Measurements from ENCODE around the gene TET3.

DNA sequence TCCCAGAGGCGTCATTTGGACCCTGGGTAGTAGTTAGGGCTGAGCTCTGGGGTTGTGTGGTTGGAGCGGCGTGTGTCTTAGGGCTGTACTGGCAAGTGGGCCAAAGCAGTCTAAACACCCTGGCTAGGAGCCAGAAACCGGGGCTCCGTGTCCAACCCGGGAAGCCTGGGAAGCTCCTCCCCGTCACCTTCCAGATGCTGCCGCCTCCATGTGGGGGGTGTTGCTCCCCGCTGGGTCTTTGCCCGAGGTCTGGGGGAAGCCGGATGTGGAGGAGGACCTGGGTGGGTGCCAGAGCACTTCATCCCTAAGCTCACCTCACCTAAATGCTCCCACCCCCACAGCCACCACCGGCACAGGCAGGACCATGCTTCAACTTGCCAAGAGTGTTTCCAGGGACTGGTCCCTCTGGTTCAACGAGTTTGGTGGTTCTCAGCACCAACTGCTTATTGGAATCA, 25.4 kb downstream of the TET3 start:
- TF ChIP-seq, protein P1, sequence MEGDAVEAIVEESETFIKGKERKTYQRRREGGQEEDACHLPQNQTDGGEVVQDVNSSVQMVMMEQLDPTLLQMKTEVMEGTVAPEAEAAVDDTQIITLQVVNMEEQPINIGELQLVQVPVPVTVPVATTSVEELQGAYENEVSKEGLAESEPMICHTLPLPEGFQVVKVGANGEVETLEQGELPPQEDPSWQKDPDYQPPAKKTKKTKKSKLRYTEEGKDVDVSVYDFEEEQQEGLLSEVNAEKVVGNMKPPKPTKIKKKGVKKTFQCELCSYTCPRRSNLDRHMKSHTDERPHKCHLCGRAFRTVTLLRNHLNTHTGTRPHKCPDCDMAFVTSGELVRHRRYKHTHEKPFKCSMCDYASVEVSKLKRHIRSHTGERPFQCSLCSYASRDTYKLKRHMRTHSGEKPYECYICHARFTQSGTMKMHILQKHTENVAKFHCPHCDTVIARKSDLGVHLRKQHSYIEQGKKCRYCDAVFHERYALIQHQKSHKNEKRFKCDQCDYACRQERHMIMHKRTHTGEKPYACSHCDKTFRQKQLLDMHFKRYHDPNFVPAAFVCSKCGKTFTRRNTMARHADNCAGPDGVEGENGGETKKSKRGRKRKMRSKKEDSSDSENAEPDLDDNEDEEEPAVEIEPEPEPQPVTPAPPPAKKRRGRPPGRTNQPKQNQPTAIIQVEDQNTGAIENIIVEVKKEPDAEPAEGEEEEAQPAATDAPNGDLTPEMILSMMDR (conservative IDR thresholded peaks at IDR 0.05 in 1 of 2, IDR thresholded peaks at IDR 0.05 in 1 of 2; ENCODE audit: low read depth in 1 of 2, low read length in 2 of 2) = no peak
- no peak for TF ChIP-seq EZH2 (IDR thresholded peaks at IDR 0.05; ENCODE audit: low read length, missing control alignments)
